SK-N-SH (cell line): ENCODE measurements around the gene RUSC2. TPM values are rescaled to one million over a fixed set of nuclear protein-coding genes. Genes with fewer than 3 reads are reported as not detected.

ENCODE experiments used
- CTCF ChIA-PET: fragments of 300-600, 350-600 bp; formaldehyde crosslinking; extraction: SDS; loops from one replicate; lab custom pipeline; 2021; lab: Yijun Ruan, JAX
- POLR2A ChIA-PET: fragments of 350-600 bp; sonication (Branson Sonifier 250); formaldehyde crosslinking; extraction: SDS; loops from one replicate; lab custom pipeline; 2020; ENCODE audit warnings: antibody characterized with exemption, inconsistent platforms; lab: Yijun Ruan, JAX
- DNase-seq: peaks from one replicate; pipeline ENCODE4 v3.0.0; 2012
- H2AFZ ChIP-seq: fragments of 200-600 bp; sonication (generic); 2 replicates; pipeline ENCODE4 v1.8.1; 2016; ENCODE audit warnings: antibody characterized with exemption, mild to moderate bottlenecking, low read depth
- H3F3A ChIP-seq: fragments of 200-600 bp; sonication (generic); replicated peaks from 2 replicates; pipeline ENCODE3; 2016; ENCODE audit warnings: antibody characterized with exemption, mild to moderate bottlenecking; ENCODE audit not compliant: insufficient read depth
- H3K27ac ChIP-seq, 2 experiments: fragments of 200-500 bp in 1 of 2; fragments of 200-600 bp in 1 of 2; sonication (Bioruptor generic) in 1 of 2; sonication (generic), shearing (Covaris generic) in 1 of 2; 2 replicates each; pipeline versions ENCODE4 v1.5.1 to v1.6.1; 2014 to 2016; ENCODE audit warnings: low read depth in 2 of 2, inconsistent platforms in 1 of 2, low read length in 1 of 2, mild to moderate bottlenecking in 1 of 2, mixed read lengths in 1 of 2
- H3K27me3 ChIP-seq: fragments of 200-600 bp; sonication (generic), shearing (Covaris generic); 2 replicates; pipeline ENCODE4 v1.6.1; 2016; ENCODE audit warnings: mixed run types; ENCODE audit not compliant: insufficient read depth
- H3K36me3 ChIP-seq, 2 experiments: fragments of 200-500 bp in 1 of 2; fragments of 200-600 bp in 1 of 2; sonication (Bioruptor generic) in 1 of 2; sonication (generic) in 1 of 2; replicated peaks in 1 of 2; 2 replicates each; pipeline versions ENCODE3 to v1.5.1; 2014 to 2016; ENCODE audit warnings: low read length in 1 of 2, mild to moderate bottlenecking in 1 of 2; ENCODE audit not compliant: insufficient read depth in 2 of 2, control insufficient read depth in 1 of 2
- H3K4me1 ChIP-seq, 2 experiments: fragments of 200-500 bp in 1 of 2; fragments of 200-600 bp in 1 of 2; sonication (Bioruptor generic) in 1 of 2; sonication (generic), shearing (Covaris generic) in 1 of 2; 2 replicates each; pipeline versions ENCODE4 v1.5.1 to v1.6.1; 2014 to 2016; ENCODE audit warnings: low read depth in 1 of 2, low read length in 1 of 2, mixed run types in 1 of 2; ENCODE audit not compliant: insufficient read depth in 2 of 2, control insufficient read depth in 1 of 2
- H3K4me2 ChIP-seq: fragments of 200-600 bp; sonication (generic), shearing (Covaris generic); 2 replicates; pipeline ENCODE4 v1.6.1; 2017; ENCODE audit warnings: mixed run types
- H3K4me3 ChIP-seq, 2 experiments: fragments of 200-500 bp in 1 of 2; fragments of 200-600 bp in 1 of 2; sonication (Bioruptor generic) in 1 of 2; sonication (generic), shearing (Covaris generic) in 1 of 2; 2 replicates each; pipeline versions ENCODE4 v1.5.1 to v1.8.1; 2014 to 2016; ENCODE audit warnings: low read depth in 2 of 2, inconsistent platforms in 1 of 2, low read length in 1 of 2, mild to moderate bottlenecking in 1 of 2, mixed read lengths in 1 of 2, moderate library complexity in 1 of 2
- H3K79me2 ChIP-seq: fragments of 200-600 bp; sonication (generic); 2 replicates; pipeline ENCODE4 v1.8.1; 2017; ENCODE audit warnings: mild to moderate bottlenecking; ENCODE audit not compliant: insufficient read depth
- H3K9ac ChIP-seq: fragments of 200-600 bp; sonication (generic); 2 replicates; pipeline ENCODE4 v1.6.1; 2017; ENCODE audit warnings: mixed run types
- H3K9me2 ChIP-seq: fragments of 200-600 bp; sonication (generic); 2 replicates; pipeline ENCODE4 v1.6.1; 2017; ENCODE audit warnings: mixed run types
- H3K9me3 ChIP-seq: fragments of 200-600 bp; sonication (generic); 2 replicates; pipeline ENCODE4 v1.6.1; 2017; ENCODE audit warnings: mixed run types, mild to moderate bottlenecking, moderate library complexity
- H4K20me1 ChIP-seq: fragments of 200-600 bp; sonication (generic); 2 replicates; pipeline ENCODE4 v1.6.1; 2017; ENCODE audit warnings: mild to moderate bottlenecking, mixed run types; ENCODE audit not compliant: insufficient read depth
- MEF2A ChIP-seq: IDR thresholded peaks from 2 replicates; pipeline ENCODE4 v1.4.0; 2012; ENCODE audit warnings: low read depth, borderline replicate concordance
- NFIC ChIP-seq: IDR thresholded peaks from 2 replicates; pipeline ENCODE4 v1.4.0; 2012; ENCODE audit warnings: borderline replicate concordance
- NRF1 ChIP-seq: IDR thresholded peaks from 2 replicates; pipeline ENCODE4 v1.6.1; 2012; ENCODE audit warnings: low read depth, mild to moderate bottlenecking, low read length
- RCOR1 ChIP-seq: fragments of 150-350 bp; IDR thresholded peaks from 2 replicates; pipeline ENCODE4 v1.6.1; 2017; ENCODE audit warnings: antibody characterized with exemption, low read length
- RXRA ChIP-seq: IDR thresholded peaks from 2 replicates; pipeline ENCODE4 v1.4.0; 2012; ENCODE audit warnings: low read depth, mild to moderate bottlenecking, borderline replicate concordance
- TCF12 ChIP-seq: IDR thresholded peaks from 2 replicates; pipeline ENCODE4 v1.4.0; 2012
- TEAD4 ChIP-seq: IDR thresholded peaks from 2 replicates; pipeline ENCODE4 v1.4.0; 2012; ENCODE audit warnings: mild to moderate bottlenecking, borderline replicate concordance; ENCODE audit not compliant: insufficient read depth
- YY1 ChIP-seq: IDR thresholded peaks from 2 replicates; pipeline ENCODE4 v1.4.0; 2012; ENCODE audit warnings: low read depth, mild to moderate bottlenecking
- WGBS: methylation state at CpG from one replicate; pipeline ENCODE4 v1.1.6; 2017; ENCODE audit warnings: low lambda C conversion rate; 5-methylcytosine and 5-hydroxymethylcytosine counted together
- polyA plus RNA-seq, 3 experiments: library from polyadenylated mRNA; depleted of rRNA; stranded (reverse); fragments of >200 nt; gene quantifications; 2 replicates each; pipeline ENCODE4 v1.2.3, GENCODE V29; 2012
- TF ChIP-seq, protein P1 (sequence below): fragments of 150-350 bp; IDR thresholded peaks from 2 replicates; pipeline ENCODE4 v1.6.1; 2017; ENCODE audit warnings: antibody characterized with exemption, low read length, low read depth, borderline replicate concordance
- TF ChIP-seq, protein P2 (sequence below): IDR thresholded peaks from 2 replicates; pipeline ENCODE4 v1.6.1; 2012; ENCODE audit warnings: mild to moderate bottlenecking, low read depth, low read length, moderate library complexity
- TF ChIP-seq, protein P3 (sequence below): fragments of 200-600 bp; sonication (generic); IDR thresholded peaks from 2 replicates; pipeline ENCODE4 v1.6.1; 2017; ENCODE audit warnings: antibody characterized with exemption, mild to moderate bottlenecking, moderate library complexity
- TF ChIP-seq, protein P4 (sequence below): IDR thresholded peaks from 2 replicates; pipeline ENCODE4; 2012
- TF ChIP-seq, protein P5 (sequence below): fragments of 150-350 bp; IDR thresholded peaks from 2 replicates; pipeline ENCODE4 v1.6.1; 2016; ENCODE audit warnings: mild to moderate bottlenecking, low read depth, low read length
- TF ChIP-seq, protein P6 (sequence below): IDR thresholded peaks from 2 replicates; pipeline ENCODE4 v1.4.0; 2012; ENCODE audit warnings: low read depth, borderline replicate concordance

Gene RUSC2
- polyA plus RNA-seq, 1 of the 3 experiments (the other 2 are of a cell fraction) = 14.5 TPM

DNA sequence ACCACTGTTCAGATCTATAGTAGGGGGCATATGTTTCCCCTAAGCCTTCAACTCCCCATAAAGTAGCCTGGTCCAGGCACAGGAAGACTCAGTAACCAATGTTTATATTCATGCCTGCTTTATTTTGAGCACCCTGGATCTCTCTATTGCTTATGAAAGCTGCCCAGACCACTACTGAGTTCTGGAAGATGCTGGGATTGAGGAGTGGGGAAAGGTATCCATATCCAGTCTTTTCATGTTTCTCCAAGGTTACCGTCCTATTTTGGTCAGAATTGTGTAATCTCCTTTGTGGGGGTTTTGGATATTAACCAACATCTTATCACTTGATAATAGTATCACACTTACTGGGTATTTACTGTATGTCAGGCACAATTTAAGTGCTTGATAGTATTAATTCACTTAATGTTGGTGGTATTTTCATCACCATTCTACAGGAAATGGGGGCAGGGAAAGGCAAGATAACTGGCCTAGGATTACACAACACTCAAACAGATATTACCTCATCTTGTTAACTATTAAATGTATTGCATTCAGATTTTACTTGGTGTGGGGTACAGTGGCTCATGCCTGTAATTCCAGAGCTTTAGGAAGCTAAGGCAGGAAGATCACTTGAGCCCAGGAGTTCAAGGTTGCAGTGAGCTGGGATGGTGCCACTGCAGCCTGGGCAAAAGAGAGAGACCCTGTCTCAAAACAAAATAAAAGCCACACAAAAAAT lies 36.3 kb downstream of the RUSC2 start:
- Histone ChIP-seq H3K27me3 (no peaks in the 10 kb centered on the region), H3K36me3 (no peaks in the 10 kb centered on the region), H3K4me1 (peaks cover 2 to 28% of the 10 kb centered on the region in 2 experiments; a peak in 3 of 4 replicates), H3K79me2 (peaks cover 98% of the 10 kb centered on the region), H3K27ac (0 out of 4 replicates have a peak overlapping the region, but pooled peaks of 1 of the 2 experiments have one; percentile 5), H3K9ac (no peak overlapping the region), H4K20me1 (no peaks in the 10 kb centered on the region), H3K4me3 (no peak overlapping the region), H3K4me2 (no peak overlapping the region), H2AFZ (no peak overlapping the region), H3F3A (no peaks in the 10 kb centered on the region), H3K9me2 (no peaks in the 10 kb centered on the region), H3K9me3 (no peaks in the 10 kb centered on the region)
- ChIA-PET POLR2A (no interaction called here), CTCF (no interaction called here)
- TF ChIP-seq MEF2A = no peak
- no peak for TF ChIP-seq RXRA
- TF ChIP-seq, protein P1, sequence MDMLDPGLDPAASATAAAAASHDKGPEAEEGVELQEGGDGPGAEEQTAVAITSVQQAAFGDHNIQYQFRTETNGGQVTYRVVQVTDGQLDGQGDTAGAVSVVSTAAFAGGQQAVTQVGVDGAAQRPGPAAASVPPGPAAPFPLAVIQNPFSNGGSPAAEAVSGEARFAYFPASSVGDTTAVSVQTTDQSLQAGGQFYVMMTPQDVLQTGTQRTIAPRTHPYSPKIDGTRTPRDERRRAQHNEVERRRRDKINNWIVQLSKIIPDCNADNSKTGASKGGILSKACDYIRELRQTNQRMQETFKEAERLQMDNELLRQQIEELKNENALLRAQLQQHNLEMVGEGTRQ = no peak
- TF ChIP-seq, protein P2, sequence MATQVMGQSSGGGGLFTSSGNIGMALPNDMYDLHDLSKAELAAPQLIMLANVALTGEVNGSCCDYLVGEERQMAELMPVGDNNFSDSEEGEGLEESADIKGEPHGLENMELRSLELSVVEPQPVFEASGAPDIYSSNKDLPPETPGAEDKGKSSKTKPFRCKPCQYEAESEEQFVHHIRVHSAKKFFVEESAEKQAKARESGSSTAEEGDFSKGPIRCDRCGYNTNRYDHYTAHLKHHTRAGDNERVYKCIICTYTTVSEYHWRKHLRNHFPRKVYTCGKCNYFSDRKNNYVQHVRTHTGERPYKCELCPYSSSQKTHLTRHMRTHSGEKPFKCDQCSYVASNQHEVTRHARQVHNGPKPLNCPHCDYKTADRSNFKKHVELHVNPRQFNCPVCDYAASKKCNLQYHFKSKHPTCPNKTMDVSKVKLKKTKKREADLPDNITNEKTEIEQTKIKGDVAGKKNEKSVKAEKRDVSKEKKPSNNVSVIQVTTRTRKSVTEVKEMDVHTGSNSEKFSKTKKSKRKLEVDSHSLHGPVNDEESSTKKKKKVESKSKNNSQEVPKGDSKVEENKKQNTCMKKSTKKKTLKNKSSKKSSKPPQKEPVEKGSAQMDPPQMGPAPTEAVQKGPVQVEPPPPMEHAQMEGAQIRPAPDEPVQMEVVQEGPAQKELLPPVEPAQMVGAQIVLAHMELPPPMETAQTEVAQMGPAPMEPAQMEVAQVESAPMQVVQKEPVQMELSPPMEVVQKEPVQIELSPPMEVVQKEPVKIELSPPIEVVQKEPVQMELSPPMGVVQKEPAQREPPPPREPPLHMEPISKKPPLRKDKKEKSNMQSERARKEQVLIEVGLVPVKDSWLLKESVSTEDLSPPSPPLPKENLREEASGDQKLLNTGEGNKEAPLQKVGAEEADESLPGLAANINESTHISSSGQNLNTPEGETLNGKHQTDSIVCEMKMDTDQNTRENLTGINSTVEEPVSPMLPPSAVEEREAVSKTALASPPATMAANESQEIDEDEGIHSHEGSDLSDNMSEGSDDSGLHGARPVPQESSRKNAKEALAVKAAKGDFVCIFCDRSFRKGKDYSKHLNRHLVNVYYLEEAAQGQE = no peak
- TF ChIP-seq, protein P3, sequence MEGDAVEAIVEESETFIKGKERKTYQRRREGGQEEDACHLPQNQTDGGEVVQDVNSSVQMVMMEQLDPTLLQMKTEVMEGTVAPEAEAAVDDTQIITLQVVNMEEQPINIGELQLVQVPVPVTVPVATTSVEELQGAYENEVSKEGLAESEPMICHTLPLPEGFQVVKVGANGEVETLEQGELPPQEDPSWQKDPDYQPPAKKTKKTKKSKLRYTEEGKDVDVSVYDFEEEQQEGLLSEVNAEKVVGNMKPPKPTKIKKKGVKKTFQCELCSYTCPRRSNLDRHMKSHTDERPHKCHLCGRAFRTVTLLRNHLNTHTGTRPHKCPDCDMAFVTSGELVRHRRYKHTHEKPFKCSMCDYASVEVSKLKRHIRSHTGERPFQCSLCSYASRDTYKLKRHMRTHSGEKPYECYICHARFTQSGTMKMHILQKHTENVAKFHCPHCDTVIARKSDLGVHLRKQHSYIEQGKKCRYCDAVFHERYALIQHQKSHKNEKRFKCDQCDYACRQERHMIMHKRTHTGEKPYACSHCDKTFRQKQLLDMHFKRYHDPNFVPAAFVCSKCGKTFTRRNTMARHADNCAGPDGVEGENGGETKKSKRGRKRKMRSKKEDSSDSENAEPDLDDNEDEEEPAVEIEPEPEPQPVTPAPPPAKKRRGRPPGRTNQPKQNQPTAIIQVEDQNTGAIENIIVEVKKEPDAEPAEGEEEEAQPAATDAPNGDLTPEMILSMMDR = no peak
- TF ChIP-seq TEAD4 = no peak
- TF ChIP-seq YY1 = no peak
- no peak for TF ChIP-seq NRF1
- TF ChIP-seq TCF12 = no peak
- TF ChIP-seq, protein P4, sequence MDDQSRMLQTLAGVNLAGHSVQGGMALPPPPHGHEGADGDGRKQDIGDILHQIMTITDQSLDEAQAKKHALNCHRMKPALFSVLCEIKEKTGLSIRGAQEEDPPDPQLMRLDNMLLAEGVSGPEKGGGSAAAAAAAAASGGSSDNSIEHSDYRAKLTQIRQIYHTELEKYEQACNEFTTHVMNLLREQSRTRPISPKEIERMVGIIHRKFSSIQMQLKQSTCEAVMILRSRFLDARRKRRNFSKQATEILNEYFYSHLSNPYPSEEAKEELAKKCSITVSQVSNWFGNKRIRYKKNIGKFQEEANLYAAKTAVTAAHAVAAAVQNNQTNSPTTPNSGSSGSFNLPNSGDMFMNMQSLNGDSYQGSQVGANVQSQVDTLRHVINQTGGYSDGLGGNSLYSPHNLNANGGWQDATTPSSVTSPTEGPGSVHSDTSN = no peak
- TF ChIP-seq, protein P5, sequence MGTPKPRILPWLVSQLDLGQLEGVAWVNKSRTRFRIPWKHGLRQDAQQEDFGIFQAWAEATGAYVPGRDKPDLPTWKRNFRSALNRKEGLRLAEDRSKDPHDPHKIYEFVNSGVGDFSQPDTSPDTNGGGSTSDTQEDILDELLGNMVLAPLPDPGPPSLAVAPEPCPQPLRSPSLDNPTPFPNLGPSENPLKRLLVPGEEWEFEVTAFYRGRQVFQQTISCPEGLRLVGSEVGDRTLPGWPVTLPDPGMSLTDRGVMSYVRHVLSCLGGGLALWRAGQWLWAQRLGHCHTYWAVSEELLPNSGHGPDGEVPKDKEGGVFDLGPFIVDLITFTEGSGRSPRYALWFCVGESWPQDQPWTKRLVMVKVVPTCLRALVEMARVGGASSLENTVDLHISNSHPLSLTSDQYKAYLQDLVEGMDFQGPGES = no peak
- no peak for TF ChIP-seq NFIC
- TF ChIP-seq, protein P6, sequence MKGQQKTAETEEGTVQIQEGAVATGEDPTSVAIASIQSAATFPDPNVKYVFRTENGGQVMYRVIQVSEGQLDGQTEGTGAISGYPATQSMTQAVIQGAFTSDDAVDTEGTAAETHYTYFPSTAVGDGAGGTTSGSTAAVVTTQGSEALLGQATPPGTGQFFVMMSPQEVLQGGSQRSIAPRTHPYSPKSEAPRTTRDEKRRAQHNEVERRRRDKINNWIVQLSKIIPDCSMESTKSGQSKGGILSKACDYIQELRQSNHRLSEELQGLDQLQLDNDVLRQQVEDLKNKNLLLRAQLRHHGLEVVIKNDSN = no peak
- no peak for TF ChIP-seq RCOR1
- no peak for DNase-seq
- WGBS = 89% methylated on average over 1 of the region's 1 CpG
